ENCODE results near the gene CEP85. TPM values are rescaled to one million over a fixed set of nuclear protein-coding genes. Genes with fewer than 3 reads are reported as not detected.
A peak's percentile ranks its signal among the peaks of the same experiment; 100 is the strongest.

CEP85 gene
- total and polyA plus RNA-seq, 9 of the 15 experiments (the other 6 are each of a cell fraction or from before 2014, with no cell fraction given): 42.1 to 140 (median 92.6) TPM

DNA sequence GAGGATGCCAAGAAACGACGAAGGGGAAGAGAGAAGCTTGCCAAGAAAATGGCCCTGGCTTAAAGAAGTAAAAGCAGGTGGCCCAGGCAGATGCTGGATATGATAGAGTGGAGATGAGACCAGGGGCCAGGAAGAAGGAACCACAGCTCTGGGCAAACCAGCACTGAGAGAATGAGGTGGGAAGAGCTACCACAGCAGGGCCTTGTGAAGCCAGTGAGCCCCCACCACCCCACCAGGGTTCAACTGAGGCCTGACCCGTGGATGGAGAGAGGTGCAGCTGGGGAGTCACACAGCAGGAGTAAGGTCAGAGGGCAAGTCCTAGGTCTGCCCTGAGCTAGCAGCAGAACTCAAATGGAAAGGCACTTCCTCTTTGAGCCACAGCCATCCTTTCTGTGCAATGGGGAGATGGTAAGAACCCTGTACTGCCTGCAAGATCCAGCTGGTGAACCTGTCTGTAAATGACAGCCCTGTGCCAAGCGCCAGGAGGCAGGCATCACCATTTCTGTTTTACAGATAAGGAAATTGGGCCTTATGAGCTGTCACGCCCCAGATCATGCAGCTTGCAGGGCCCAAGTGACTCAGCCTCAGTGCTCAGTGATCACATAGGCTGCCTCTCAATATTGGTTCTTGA lies 54.4 kb downstream of the CEP85 start (continued):
- TF ChIP-seq, protein P1, sequence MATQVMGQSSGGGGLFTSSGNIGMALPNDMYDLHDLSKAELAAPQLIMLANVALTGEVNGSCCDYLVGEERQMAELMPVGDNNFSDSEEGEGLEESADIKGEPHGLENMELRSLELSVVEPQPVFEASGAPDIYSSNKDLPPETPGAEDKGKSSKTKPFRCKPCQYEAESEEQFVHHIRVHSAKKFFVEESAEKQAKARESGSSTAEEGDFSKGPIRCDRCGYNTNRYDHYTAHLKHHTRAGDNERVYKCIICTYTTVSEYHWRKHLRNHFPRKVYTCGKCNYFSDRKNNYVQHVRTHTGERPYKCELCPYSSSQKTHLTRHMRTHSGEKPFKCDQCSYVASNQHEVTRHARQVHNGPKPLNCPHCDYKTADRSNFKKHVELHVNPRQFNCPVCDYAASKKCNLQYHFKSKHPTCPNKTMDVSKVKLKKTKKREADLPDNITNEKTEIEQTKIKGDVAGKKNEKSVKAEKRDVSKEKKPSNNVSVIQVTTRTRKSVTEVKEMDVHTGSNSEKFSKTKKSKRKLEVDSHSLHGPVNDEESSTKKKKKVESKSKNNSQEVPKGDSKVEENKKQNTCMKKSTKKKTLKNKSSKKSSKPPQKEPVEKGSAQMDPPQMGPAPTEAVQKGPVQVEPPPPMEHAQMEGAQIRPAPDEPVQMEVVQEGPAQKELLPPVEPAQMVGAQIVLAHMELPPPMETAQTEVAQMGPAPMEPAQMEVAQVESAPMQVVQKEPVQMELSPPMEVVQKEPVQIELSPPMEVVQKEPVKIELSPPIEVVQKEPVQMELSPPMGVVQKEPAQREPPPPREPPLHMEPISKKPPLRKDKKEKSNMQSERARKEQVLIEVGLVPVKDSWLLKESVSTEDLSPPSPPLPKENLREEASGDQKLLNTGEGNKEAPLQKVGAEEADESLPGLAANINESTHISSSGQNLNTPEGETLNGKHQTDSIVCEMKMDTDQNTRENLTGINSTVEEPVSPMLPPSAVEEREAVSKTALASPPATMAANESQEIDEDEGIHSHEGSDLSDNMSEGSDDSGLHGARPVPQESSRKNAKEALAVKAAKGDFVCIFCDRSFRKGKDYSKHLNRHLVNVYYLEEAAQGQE (IDR thresholded peaks at IDR 0.05; ENCODE audit: borderline replicate concordance): 0 out of 2 replicates have a peak, but pooled peaks have one; percentile 12
- TF ChIP-seq, protein P1 (CRISPR knock-in tag; IDR thresholded peaks at IDR 0.05; ENCODE audit: low read depth): 0 out of 2 replicates have a peak, but pooled peaks have one; percentile 49
- no peak for TF ChIP-seq ZNF121 (CRISPR knock-in tag; conservative IDR thresholded peaks at IDR 0.05)
- no peak for TF ChIP-seq ZBTB8A (IDR thresholded peaks at IDR 0.05; ENCODE audit: partially characterized antibody)
- TF ChIP-seq, protein P2, sequence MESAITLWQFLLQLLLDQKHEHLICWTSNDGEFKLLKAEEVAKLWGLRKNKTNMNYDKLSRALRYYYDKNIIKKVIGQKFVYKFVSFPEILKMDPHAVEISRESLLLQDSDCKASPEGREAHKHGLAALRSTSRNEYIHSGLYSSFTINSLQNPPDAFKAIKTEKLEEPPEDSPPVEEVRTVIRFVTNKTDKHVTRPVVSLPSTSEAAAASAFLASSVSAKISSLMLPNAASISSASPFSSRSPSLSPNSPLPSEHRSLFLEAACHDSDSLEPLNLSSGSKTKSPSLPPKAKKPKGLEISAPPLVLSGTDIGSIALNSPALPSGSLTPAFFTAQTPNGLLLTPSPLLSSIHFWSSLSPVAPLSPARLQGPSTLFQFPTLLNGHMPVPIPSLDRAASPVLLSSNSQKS (CRISPR knock-in tag; IDR thresholded peaks at IDR 0.05): no peak
- no peak for TF ChIP-seq DIDO1 (tag; IDR thresholded peaks at IDR 0.05; ENCODE audit: low read depth)
- TF ChIP-seq PRMT5 (CRISPR knock-in tag; IDR thresholded peaks at IDR 0.05): no peak
- no peak for TF ChIP-seq RFX7 (CRISPR knock-in tag; IDR thresholded peaks at IDR 0.05)
- peak in 1 of 2 experiments; percentile 64; a peak in 2 of 4 replicates for TF ChIP-seq MAZ (CRISPR knock-in tag; conservative IDR thresholded peaks at IDR 0.05 in 1 of 2, IDR thresholded peaks at IDR 0.05 in 1 of 2)
- peak; percentile 24 for TF ChIP-seq TCF3 (CRISPR knock-in tag; IDR thresholded peaks at IDR 0.05)
- TF ChIP-seq ZNF274 (IDR thresholded peaks at IDR 0.05; ENCODE audit: borderline replicate concordance, low read depth, low read length): no peak
- TF ChIP-seq, protein P3, sequence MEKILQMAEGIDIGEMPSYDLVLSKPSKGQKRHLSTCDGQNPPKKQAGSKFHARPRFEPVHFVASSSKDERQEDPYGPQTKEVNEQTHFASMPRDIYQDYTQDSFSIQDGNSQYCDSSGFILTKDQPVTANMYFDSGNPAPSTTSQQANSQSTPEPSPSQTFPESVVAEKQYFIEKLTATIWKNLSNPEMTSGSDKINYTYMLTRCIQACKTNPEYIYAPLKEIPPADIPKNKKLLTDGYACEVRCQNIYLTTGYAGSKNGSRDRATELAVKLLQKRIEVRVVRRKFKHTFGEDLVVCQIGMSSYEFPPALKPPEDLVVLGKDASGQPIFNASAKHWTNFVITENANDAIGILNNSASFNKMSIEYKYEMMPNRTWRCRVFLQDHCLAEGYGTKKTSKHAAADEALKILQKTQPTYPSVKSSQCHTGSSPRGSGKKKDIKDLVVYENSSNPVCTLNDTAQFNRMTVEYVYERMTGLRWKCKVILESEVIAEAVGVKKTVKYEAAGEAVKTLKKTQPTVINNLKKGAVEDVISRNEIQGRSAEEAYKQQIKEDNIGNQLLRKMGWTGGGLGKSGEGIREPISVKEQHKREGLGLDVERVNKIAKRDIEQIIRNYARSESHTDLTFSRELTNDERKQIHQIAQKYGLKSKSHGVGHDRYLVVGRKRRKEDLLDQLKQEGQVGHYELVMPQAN (IDR thresholded peaks at IDR 0.05; ENCODE audit: borderline replicate concordance): no peak; the same call in 1 of the 2 replicates
- TF ChIP-seq PCBP2 (IDR thresholded peaks at IDR 0.05; ENCODE audit: low read depth, low read length, poor library complexity, severe bottlenecking): no peak
- no peak for TF ChIP-seq RBM39 (optimal IDR thresholded peaks at IDR 0.05; ENCODE audit: low read depth, low read length)
- TF ChIP-seq WHSC1 (IDR thresholded peaks at IDR 0.05; ENCODE audit: low read length): no peak
- TF ChIP-seq RUNX1 (IDR thresholded peaks at IDR 0.05; ENCODE audit: low read depth): no peak
- TF ChIP-seq CBFB (CRISPR knock-in tag; IDR thresholded peaks at IDR 0.05): no peak
- no peak for TF ChIP-seq KAT7 (CRISPR knock-in tag; IDR thresholded peaks at IDR 0.05; ENCODE audit: borderline replicate concordance)

Measured in K562 (cell line).